Astrocyte of the cerebellum (primary cell): Measurements from ENCODE around the gene TUBA8.

ENCODE experiments used
- DNase-seq: peaks from one replicate; pipeline ENCODE4 v3.0.0-alpha.2; 2011; ENCODE audit warnings: low read depth
- H3K4me3 ChIP-seq: 2 replicates; pipeline ENCODE4 v1.5.1; 2011; ENCODE audit warnings: mild to moderate bottlenecking, low read depth, low read length, moderate library complexity
- in situ Hi-C: cut with HindIII; loops from 2 replicates; pipeline ENCODE4 v1.10.0; 2017; ENCODE audit warnings: low sequenced_read_pairs
- TF ChIP-seq, protein P1 (sequence below): IDR thresholded peaks from 2 replicates; pipeline ENCODE4 v1.5.1; 2012; ENCODE audit warnings: low read length, low read depth, moderate library complexity, mild to moderate bottlenecking; ENCODE audit errors: missing control alignments

Gene TUBA8

GRCh38 chr22:18093661-18094060 lies 16.9 kb upstream of the TUBA8 start:
- in situ Hi-C loops, result no loop called here
- DNase-seq, result no peak
- TF ChIP-seq, protein P1, sequence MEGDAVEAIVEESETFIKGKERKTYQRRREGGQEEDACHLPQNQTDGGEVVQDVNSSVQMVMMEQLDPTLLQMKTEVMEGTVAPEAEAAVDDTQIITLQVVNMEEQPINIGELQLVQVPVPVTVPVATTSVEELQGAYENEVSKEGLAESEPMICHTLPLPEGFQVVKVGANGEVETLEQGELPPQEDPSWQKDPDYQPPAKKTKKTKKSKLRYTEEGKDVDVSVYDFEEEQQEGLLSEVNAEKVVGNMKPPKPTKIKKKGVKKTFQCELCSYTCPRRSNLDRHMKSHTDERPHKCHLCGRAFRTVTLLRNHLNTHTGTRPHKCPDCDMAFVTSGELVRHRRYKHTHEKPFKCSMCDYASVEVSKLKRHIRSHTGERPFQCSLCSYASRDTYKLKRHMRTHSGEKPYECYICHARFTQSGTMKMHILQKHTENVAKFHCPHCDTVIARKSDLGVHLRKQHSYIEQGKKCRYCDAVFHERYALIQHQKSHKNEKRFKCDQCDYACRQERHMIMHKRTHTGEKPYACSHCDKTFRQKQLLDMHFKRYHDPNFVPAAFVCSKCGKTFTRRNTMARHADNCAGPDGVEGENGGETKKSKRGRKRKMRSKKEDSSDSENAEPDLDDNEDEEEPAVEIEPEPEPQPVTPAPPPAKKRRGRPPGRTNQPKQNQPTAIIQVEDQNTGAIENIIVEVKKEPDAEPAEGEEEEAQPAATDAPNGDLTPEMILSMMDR, result no peak
- no peak overlapping the region for H3K4me3 ChIP-seq

GRCh38 chr22:18095101-18095805 lies 15.4 kb upstream of the TUBA8 start:
- no peak overlapping the region for H3K4me3 ChIP-seq
- TF ChIP-seq, protein P1, result no peak
- in situ Hi-C loops, result no loop called here
- DNase-seq, result no peak

- TF ChIP-seq, protein P1, result no peak
- in situ Hi-C loops, result no loop called here
- no peak overlapping the region for H3K4me3 ChIP-seq
- DNase-seq, result no peak
Measured at GRCh38 chr22:18096823-18097222, 13.8 kb upstream of the TUBA8 start.

- DNase-seq, result no peak
- in situ Hi-C loops, result no loop called here
- TF ChIP-seq, protein P1, result no peak
- no peak overlapping the region for H3K4me3 ChIP-seq
Measured at GRCh38 chr22:18100781-18101180, 9.8 kb upstream of the TUBA8 start.

DNA sequence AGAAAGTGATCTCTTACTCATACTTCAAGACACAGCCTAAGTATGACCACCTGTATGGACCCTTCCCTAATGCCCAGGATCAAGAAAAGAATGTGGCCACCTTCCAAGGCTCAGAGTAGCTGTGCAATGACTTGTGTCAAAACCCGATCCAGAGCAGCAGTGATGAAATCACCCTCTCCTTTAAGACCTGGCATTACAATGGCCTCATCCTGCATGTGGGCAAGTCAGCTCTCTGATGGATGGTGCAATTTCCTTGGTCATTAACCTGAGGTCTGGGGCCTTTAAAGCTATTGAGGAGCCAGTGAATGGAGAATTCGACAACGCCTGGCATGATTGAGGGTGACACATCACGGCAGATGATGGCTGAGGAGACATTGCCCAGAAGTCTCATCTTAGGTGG lies 9.1 kb upstream of the TUBA8 start:
- TF ChIP-seq, protein P1, result no peak
- H3K4me3 ChIP-seq, result no peak overlapping the region
- in situ Hi-C loops, result no loop called here
- no peak for DNase-seq

DNA sequence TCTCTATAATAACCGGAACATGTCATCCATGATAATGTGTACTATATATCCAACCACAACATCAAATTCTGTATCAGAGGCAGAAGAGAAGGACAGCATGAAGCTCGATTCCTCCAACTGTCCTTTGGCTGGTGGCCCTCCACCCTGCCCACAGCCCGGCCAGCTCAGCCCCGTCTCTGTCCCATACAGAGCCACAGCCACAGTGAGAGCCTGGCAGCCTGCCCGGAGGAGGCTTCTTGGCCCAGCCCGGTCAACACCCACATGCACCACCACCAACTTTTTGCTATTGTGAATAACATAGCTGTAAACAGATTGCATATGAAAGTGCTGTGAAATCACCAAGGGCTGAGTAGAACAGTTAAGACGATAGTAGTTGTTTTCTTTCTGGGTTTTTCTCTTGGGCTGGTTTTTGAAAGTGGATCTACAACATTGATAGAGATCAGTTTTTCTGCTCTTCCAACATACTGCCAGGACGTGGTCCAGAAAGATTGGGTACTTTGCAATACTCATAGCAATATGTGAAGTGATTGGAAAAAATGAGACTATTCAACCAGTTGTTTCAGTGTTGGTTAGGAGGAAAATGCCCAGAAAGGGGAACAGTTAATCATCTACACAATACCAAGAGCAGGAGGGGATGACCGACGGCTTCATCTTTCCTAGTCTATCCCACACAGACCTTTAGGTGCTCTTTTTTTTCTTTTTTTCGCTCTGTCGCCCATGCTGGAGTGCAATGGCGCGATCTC lies 6.9 kb upstream of the TUBA8 start:
- no peak for DNase-seq
- TF ChIP-seq, protein P1, result no peak
- in situ Hi-C loops, result no loop called here

More for the DNA sequence above, 6.9 kb upstream of the TUBA8 start:
- no peak overlapping the region for H3K4me3 ChIP-seq
